GM23338 (cell line): Measurements from ENCODE around the gene DLL4. TPM values are rescaled to one million over a fixed set of nuclear protein-coding genes. Genes with fewer than 3 reads are reported as not detected.

ENCODE experiments used
- ATAC-seq: fragments of 200-7000 bp; cut with Tn5 transposase; 3 replicates; pipeline ENCODE4 v1.9.1; 2020
- DNase-seq: peaks from one replicate; pipeline ENCODE4 v3.0.0-alpha.2; 2015; ENCODE audit warnings: low spot score
- H2AFZ ChIP-seq: fragments of 200-600 bp; sonication (generic); 2 replicates; pipeline ENCODE4 v1.8.0; 2016; ENCODE audit warnings: antibody characterized with exemption, mild to moderate bottlenecking, moderate library complexity
- H3F3A ChIP-seq: fragments of 200-600 bp; sonication (generic); replicated peaks from 2 replicates; pipeline ENCODE4 v1.8.0; 2017; ENCODE audit warnings: antibody characterized with exemption, mixed run types, low read depth
- H3K27ac ChIP-seq: fragments of 200-600 bp; sonication (generic); 2 replicates; pipeline ENCODE4 v1.6.1; 2016; ENCODE audit warnings: low read depth
- H3K27me3 ChIP-seq: fragments of 200-600 bp; sonication (generic); 2 replicates; pipeline ENCODE4 v1.8.0; 2016; ENCODE audit warnings: mild to moderate bottlenecking, mixed run types, moderate library complexity; ENCODE audit not compliant: insufficient read depth
- H3K36me3 ChIP-seq: fragments of 200-600 bp; sonication (generic); 2 replicates; pipeline ENCODE4 v1.8.0; 2016; ENCODE audit warnings: mild to moderate bottlenecking; ENCODE audit not compliant: insufficient read depth
- H3K4me1 ChIP-seq: fragments of 200-600 bp; sonication (generic); 2 replicates; pipeline ENCODE4 v1.8.0; 2016; ENCODE audit warnings: mild to moderate bottlenecking, moderate library complexity; ENCODE audit not compliant: insufficient read depth
- H3K4me2 ChIP-seq: fragments of 200-600 bp; sonication (generic); 2 replicates; pipeline ENCODE4 v1.7.1; 2017; ENCODE audit warnings: mixed run types
- H3K4me3 ChIP-seq: fragments of 200-600 bp; sonication (generic); 2 replicates; pipeline ENCODE4 v1.6.1; 2016; ENCODE audit warnings: mixed run types
- H3K79me2 ChIP-seq: fragments of 200-600 bp; sonication (generic); replicated peaks from 2 replicates; pipeline ENCODE4 v1.8.0; 2017; ENCODE audit warnings: mild to moderate bottlenecking; ENCODE audit not compliant: insufficient read depth
- H3K9me2 ChIP-seq: fragments of 200-600 bp; sonication (generic); 2 replicates; pipeline ENCODE4 v1.8.0; 2017; ENCODE audit not compliant: insufficient read depth
- H4K20me1 ChIP-seq: fragments of 200-600 bp; sonication (generic); replicated peaks from 2 replicates; pipeline ENCODE4 v1.8.0; 2017; ENCODE audit warnings: mild to moderate bottlenecking; ENCODE audit not compliant: insufficient read depth
- H3K27ac Mint-ChIP-seq: 2 replicates; pipeline ENCODE4 v1.8.0; 2020; ENCODE audit warnings: inconsistent platforms, mild to moderate bottlenecking, moderate library complexity, mixed read lengths
- H3K27me3 Mint-ChIP-seq: 3 replicates; pipeline ENCODE4 v1.8.0; 2022; ENCODE audit warnings: low read depth, mild to moderate bottlenecking, moderate library complexity, mixed read lengths, inconsistent platforms; ENCODE audit not compliant: insufficient read depth, poor library complexity
- H3K36me3 Mint-ChIP-seq: 3 replicates; pipeline ENCODE4 v1.8.0; 2021; ENCODE audit warnings: low read depth, mild to moderate bottlenecking, inconsistent platforms, moderate library complexity, mixed read lengths
- H3K4me1 Mint-ChIP-seq: 3 replicates; pipeline ENCODE4 v1.8.0; 2020; ENCODE audit warnings: mild to moderate bottlenecking, inconsistent platforms, mixed read lengths
- H3K4me3 Mint-ChIP-seq: 3 replicates; pipeline ENCODE4 v1.8.0; 2021; ENCODE audit warnings: moderate library complexity, mild to moderate bottlenecking, inconsistent platforms, mixed read lengths
- H3K9me3 Mint-ChIP-seq: 3 replicates; pipeline ENCODE4 v1.8.0; 2020; ENCODE audit warnings: moderate library complexity, mild to moderate bottlenecking, inconsistent platforms, mixed read lengths
- CREB1 ChIP-seq: fragments of 250-450 bp; sonication (Bioruptor Pico); IDR thresholded peaks from 2 replicates; pipeline ENCODE4 v1.5.0; 2020; ENCODE audit warnings: low read depth, mild to moderate bottlenecking, moderate library complexity
- EZH2 ChIP-seq: fragments of 200-600 bp; sonication (generic); IDR thresholded peaks from one replicate; pipeline ENCODE4 v1.8.0; 2017; ENCODE audit warnings: antibody characterized with exemption, mild to moderate bottlenecking, low read depth; ENCODE audit not compliant: unreplicated experiment
- EZH2phosphoT487 ChIP-seq: fragments of 200-600 bp; sonication (generic); IDR thresholded peaks from one replicate; pipeline ENCODE4 v1.8.1; 2018; ENCODE audit warnings: antibody characterized with exemption; ENCODE audit not compliant: unreplicated experiment
- JUNB ChIP-seq: IDR thresholded peaks from one replicate; pipeline ENCODE4 v1.6.1; 2016; ENCODE audit warnings: antibody characterized with exemption; ENCODE audit not compliant: unreplicated experiment
- NANOG ChIP-seq: IDR thresholded peaks from 2 replicates; pipeline ENCODE4 v1.6.1; 2016; ENCODE audit warnings: antibody characterized with exemption, borderline replicate concordance
- POLR2AphosphoS5 ChIP-seq: IDR thresholded peaks from 2 replicates; pipeline ENCODE4 v1.6.1; 2016; ENCODE audit warnings: antibody characterized with exemption, low read depth
- STAT1 ChIP-seq: IDR thresholded peaks from one replicate; pipeline ENCODE4 v1.6.1; 2016; ENCODE audit warnings: antibody characterized with exemption; ENCODE audit not compliant: unreplicated experiment
- ZNF114 ChIP-seq: fragments of 250-450 bp; sonication (Bioruptor Pico); IDR thresholded peaks from 2 replicates; pipeline ENCODE4 v1.5.0; 2020; ENCODE audit warnings: mild to moderate bottlenecking, moderate library complexity
- ZNF331 ChIP-seq: fragments of 250-450 bp; sonication (Bioruptor Pico); IDR thresholded peaks from 2 replicates; pipeline ENCODE4 v1.5.0; 2020; ENCODE audit warnings: low read depth, mild to moderate bottlenecking, moderate library complexity
- polyA plus RNA-seq: library from polyadenylated mRNA; unstranded; fragments of >200 nt; fragmentation: Nextera tagmentation; extraction: Ambion mirVana; gene quantifications from 2 replicates; pipeline ENCODE4 v1.2.1, GENCODE V29; 2016
- total RNA-seq: library from RNA; depleted of rRNA; stranded (reverse); fragments of >200 nt; shearing (Covaris generic); gene quantifications from 2 replicates; pipeline ENCODE4 v1.2.3, GENCODE V29; 2014
- TF ChIP-seq, protein P1 (sequence below): IDR thresholded peaks from 2 replicates; pipeline ENCODE4 v1.6.1; 2016; ENCODE audit warnings: antibody characterized with exemption

The DLL4 gene
- total and polyA plus RNA-seq, 2 experiments from 2014 or later, result 0.31 to 0.99 TPM

DNA sequence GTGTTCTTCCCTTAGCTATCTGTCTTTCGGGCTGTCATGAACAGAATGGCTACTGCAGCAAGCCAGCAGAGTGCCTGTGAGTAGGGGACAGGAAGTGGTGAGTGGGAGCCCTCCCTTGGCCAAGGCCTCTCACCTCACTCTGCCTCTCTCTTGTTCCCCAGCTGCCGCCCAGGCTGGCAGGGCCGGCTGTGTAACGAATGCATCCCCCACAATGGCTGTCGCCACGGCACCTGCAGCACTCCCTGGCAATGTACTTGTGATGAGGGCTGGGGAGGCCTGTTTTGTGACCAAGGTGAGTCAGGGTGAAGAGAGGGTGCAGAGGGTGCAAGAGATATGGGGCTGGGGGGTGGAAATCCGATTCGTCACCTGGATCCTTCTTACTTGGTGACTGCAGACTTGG is 3.0 kb downstream of the DLL4 start:
- Mint-ChIP-seq H3K4me3 (no peak overlapping the region; the same call in 2 of the 3 replicates), H3K36me3 (no peaks in the 10 kb centered on the region; the same call in 2 of the 3 replicates)
- no peak overlapping the region for H3K4me3 ChIP-seq

GRCh38 chr15:40932649-40933516 is 3.7 kb downstream of the DLL4 start:
- Histone ChIP-seq H3K27me3 (peaks cover 59% of the 10 kb centered on the region), H4K20me1 (0 out of 2 replicates have a peak, but pooled peaks cover 10% of the 10 kb centered on the region), H3K27ac (no peak overlapping the region), H3K79me2 (no peaks in the 10 kb centered on the region), H3K4me3 (no peak overlapping the region), H3K9me2 (no peaks in the 10 kb centered on the region), H3K4me2 (no peak overlapping the region), H3K4me1 (peaks cover 13% of the 10 kb centered on the region), H2AFZ (no peak overlapping the region), H3F3A (peaks cover 17% of the 10 kb centered on the region), H3K36me3 (no peaks in the 10 kb centered on the region)
- no peaks in the 10 kb centered on the region; the same call in 2 of the 3 replicates for H3K36me3 Mint-ChIP-seq
- peaks cover 33% of the 10 kb centered on the region for H3K4me1 Mint-ChIP-seq
- TF ChIP-seq NANOG, result no peak
- no peak for TF ChIP-seq POLR2AphosphoS5
- H3K27me3 Mint-ChIP-seq, result peaks cover 69% of the 10 kb centered on the region
- DNase-seq (no peak), ATAC-seq (no peak)
- no peak overlapping the region; the same call in 2 of the 3 replicates for H3K4me3 Mint-ChIP-seq
- H3K27ac Mint-ChIP-seq, result no peak overlapping the region
- no peaks in the 10 kb centered on the region; the same call in 2 of the 3 replicates for H3K9me3 Mint-ChIP-seq

More for the DNA sequence above, 3.0 kb downstream of the DLL4 start:
- Histone ChIP-seq H2AFZ (no peak overlapping the region), H3K36me3 (no peaks in the 10 kb centered on the region), H3K4me2 (no peak overlapping the region), H3K27ac (no peak overlapping the region), H3K27me3 (peaks cover 66% of the 10 kb centered on the region), H4K20me1 (peaks cover 11% of the 10 kb centered on the region; the same call in 1 of the 2 replicates), H3K4me1 (peaks cover 15% of the 10 kb centered on the region), H3K79me2 (no peaks in the 10 kb centered on the region), H3F3A (peaks cover 13% of the 10 kb centered on the region), H3K9me2 (no peaks in the 10 kb centered on the region)
- H3K9me3 Mint-ChIP-seq, result no peaks in the 10 kb centered on the region; the same call in 2 of the 3 replicates
- ATAC-seq (no peak), DNase-seq (no peak)
- H3K27ac Mint-ChIP-seq, result no peak overlapping the region
- TF ChIP-seq EZH2, result no peak
- TF ChIP-seq ZNF114 (CRISPR knock-in tag), result no peak
- TF ChIP-seq, protein P1, sequence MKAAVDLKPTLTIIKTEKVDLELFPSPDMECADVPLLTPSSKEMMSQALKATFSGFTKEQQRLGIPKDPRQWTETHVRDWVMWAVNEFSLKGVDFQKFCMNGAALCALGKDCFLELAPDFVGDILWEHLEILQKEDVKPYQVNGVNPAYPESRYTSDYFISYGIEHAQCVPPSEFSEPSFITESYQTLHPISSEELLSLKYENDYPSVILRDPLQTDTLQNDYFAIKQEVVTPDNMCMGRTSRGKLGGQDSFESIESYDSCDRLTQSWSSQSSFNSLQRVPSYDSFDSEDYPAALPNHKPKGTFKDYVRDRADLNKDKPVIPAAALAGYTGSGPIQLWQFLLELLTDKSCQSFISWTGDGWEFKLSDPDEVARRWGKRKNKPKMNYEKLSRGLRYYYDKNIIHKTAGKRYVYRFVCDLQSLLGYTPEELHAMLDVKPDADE, result no peak
- TF ChIP-seq ZNF331 (CRISPR knock-in tag), result no peak
- TF ChIP-seq STAT1, result no peak
- TF ChIP-seq NANOG, result no peak
- TF ChIP-seq JUNB, result no peak
- no peak for TF ChIP-seq CREB1 (CRISPR knock-in tag)
- no peak for TF ChIP-seq EZH2phosphoT487
- H3K4me1 Mint-ChIP-seq, result peaks cover 32% of the 10 kb centered on the region
- H3K27me3 Mint-ChIP-seq, result peaks cover 77% of the 10 kb centered on the region
